ENCODE data around the gene HPD. TPM values are rescaled to one million over a fixed set of nuclear protein-coding genes. Genes with fewer than 3 reads are reported as not detected.

HPD gene
- total RNA-seq, 4 donors from 2014 or later = 0.63 to 1.1 TPM; not detected in 2

DNA sequence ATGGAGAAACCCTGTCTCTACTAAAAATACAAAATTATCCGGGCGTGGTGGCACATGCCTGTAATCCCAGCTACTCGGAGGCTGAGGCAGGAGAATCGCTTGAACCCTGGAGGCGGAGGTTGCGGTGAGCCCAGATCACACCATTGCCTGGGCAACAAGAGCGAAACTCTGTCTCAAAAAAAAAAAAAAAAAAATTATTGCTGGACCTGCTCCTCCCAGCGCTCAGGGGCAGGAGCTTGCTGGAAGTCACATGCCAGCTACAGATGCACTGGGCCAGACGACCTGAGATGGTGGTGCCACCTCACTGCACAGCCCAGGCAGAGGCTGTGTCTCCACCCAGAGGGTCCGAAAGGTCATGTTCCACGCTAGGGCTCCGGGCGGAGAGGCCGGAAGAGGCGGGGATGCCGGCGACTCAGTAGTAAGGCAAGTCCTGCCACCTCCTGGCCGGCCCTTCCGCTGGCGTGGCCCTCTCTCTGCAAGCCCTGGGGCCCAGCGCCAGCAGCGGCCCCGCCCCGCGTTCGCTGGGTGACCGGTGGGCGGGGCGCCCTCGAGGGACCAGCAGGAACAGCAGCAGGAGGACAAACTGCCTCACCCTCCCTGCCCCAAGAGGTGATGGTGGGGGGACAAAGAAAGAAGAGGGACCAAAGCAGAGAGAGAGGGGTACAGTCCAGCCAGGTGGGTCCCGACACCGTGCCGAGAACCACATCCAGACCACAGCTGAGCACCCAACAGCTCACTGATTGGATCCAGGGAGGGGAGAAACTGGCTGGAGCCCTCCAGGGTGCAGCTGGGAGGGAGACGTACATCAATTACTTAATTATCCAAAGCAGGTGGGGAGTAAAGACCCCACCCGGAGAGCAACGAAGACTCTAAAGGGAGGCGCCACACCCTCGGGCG, 61.6 kb downstream of the HPD start:
- H3K36me3 ChIP-seq = peaks cover 0 to 9% (median 0%) of the 10 kb centered on the region in 3 donors
- H3K27ac ChIP-seq = peak overlapping the region; percentile 99 to 100 (median 100)
- no peaks in the 10 kb centered on the region for H3K27me3 ChIP-seq
- H3K9me3 ChIP-seq = no peaks in the 10 kb centered on the region
- peak; percentile 83 to 94 for DNase-seq (ENCODE audit: low spot score in 2 of 2)
- H3K4me3 ChIP-seq = peak overlapping the region in 3 of 4 donors; percentile 5 to 66 (median 23)
- WGBS, 2 donors = 9 to 17% methylated on average over 33 to 34 of the region's 39 CpGs
- TF ChIP-seq, protein P1, sequence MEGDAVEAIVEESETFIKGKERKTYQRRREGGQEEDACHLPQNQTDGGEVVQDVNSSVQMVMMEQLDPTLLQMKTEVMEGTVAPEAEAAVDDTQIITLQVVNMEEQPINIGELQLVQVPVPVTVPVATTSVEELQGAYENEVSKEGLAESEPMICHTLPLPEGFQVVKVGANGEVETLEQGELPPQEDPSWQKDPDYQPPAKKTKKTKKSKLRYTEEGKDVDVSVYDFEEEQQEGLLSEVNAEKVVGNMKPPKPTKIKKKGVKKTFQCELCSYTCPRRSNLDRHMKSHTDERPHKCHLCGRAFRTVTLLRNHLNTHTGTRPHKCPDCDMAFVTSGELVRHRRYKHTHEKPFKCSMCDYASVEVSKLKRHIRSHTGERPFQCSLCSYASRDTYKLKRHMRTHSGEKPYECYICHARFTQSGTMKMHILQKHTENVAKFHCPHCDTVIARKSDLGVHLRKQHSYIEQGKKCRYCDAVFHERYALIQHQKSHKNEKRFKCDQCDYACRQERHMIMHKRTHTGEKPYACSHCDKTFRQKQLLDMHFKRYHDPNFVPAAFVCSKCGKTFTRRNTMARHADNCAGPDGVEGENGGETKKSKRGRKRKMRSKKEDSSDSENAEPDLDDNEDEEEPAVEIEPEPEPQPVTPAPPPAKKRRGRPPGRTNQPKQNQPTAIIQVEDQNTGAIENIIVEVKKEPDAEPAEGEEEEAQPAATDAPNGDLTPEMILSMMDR (IDR thresholded peaks at IDR 0.05) = peak; percentile 22 to 73 (median 62)
- TF ChIP-seq POLR2A (IDR thresholded peaks at IDR 0.05) (peak in 1 of 2 donors; percentile 45), EP300 (IDR thresholded peaks at IDR 0.05) (peak; percentile 56 to 83)
- H3K4me1 ChIP-seq = peaks cover 0 to 77% (median 59%) of the 10 kb centered on the region in 4 donors

DNA sequence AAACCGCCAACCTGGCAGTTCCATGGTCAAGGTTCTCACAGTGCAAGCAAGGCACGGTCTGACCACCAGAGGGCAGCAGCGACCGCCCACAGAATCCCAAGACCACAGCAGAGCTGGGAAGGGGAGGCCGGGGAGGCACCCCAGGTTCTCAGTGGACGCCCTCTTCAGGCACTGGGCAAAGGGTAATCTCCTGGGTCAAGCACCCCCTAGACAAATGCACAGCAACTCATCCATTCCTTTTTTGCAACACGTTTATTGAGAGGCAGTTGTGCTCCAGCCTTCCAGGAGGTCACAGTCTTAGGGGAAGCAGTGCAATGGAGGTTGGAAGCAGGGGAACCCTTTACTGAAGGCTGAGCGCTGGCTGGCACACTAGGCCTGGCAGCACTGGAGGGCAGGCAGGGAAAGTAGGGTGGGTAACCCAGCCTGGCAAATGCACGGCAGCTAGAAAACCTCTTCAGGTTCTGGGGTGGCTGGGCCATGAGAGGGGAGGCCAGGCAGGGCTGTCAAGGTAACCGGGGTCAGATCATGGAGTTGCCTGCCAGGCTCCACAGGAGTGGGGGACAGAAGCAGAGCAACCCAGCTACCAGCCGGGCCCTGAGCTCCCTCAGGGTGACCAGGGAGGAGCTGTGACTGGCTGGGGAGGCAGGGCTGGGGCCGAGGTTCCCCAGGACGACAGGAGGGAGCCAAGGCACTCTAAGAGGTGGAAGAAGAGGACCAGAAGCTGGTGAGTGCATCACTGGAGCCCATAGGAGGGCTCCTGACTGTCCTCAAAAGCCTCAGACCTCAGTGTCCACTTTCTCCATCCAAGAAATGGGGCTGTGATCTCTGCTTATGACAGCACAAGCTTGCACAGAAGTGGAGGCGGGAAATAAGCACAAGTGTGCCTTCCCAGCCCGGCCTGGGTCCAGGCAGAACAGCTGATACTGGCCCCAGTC, 63.4 kb downstream of the HPD start:
- peaks cover 0 to 9% (median 0%) of the 10 kb centered on the region in 3 donors for H3K36me3 ChIP-seq
- no peaks in the 10 kb centered on the region for H3K27me3 ChIP-seq
- no peaks in the 10 kb centered on the region for H3K9me3 ChIP-seq
- 32 to 53% methylated on average over 10 to 15 of the region's 15 CpGs for WGBS, 2 donors
- H3K4me1 ChIP-seq = peaks cover 0 to 77% (median 67%) of the 10 kb centered on the region in 4 donors
- TF ChIP-seq POLR2A (IDR thresholded peaks at IDR 0.05) (peak in 1 of 2 donors; percentile 4), EP300 (IDR thresholded peaks at IDR 0.05) (peak in 1 of 2 donors; percentile 28)
- TF ChIP-seq, protein P1 (IDR thresholded peaks at IDR 0.05) = peak; percentile 92 to 96 (median 96)
- peak overlapping the region in 1 of 4 donors; percentile 55 for H3K4me3 ChIP-seq
- peak; percentile 85 to 96 for DNase-seq (ENCODE audit: low spot score in 2 of 2)
- H3K27ac ChIP-seq = peak overlapping the region; percentile 83 to 100 (median 100)

DNA sequence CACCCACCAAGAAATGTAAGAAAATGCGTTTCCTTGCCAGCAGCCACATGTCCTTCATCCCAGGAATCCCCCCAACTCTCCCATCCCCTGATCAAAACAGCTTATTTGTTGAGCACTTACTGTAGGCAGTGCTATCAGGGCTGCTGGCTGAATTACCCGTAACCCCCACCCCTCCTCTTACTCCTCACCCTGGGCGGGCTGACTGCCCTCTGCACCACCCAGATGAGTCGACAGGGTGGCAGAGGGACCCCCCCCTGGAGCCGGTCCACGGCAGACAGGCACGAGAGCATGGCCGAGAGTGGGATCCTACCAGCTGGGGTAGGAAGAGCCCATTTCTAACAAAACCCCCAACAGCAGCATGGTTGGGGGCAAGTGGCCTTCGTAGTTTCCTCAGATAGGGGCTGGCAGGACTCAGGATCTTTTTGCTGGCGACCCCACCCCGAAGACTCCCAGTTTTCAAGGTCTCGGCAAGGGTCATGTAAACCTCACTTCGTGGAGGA, 64.1 kb downstream of the HPD start:
- no peaks in the 10 kb centered on the region for H3K9me3 ChIP-seq
- peaks cover 0 to 9% (median 0%) of the 10 kb centered on the region in 3 donors for H3K36me3 ChIP-seq
- H3K27ac ChIP-seq = peak overlapping the region; percentile 83 to 100 (median 100)
- H3K27me3 ChIP-seq = no peaks in the 10 kb centered on the region
- H3K4me1 ChIP-seq = peaks cover 0 to 74% (median 68%) of the 10 kb centered on the region in 4 donors
- WGBS, 2 donors = 0 to 1% methylated on average over 11 to 13 of the region's 13 CpGs
- H3K4me3 ChIP-seq = peak overlapping the region; percentile 12 to 55 (median 22)
- no peak for DNase-seq (ENCODE audit: low spot score in 2 of 2)
- TF ChIP-seq EP300 (IDR thresholded peaks at IDR 0.05) = no peak
- TF ChIP-seq, protein P1 (IDR thresholded peaks at IDR 0.05) = no peak
- TF ChIP-seq POLR2A (IDR thresholded peaks at IDR 0.05) = no peak

DNA sequence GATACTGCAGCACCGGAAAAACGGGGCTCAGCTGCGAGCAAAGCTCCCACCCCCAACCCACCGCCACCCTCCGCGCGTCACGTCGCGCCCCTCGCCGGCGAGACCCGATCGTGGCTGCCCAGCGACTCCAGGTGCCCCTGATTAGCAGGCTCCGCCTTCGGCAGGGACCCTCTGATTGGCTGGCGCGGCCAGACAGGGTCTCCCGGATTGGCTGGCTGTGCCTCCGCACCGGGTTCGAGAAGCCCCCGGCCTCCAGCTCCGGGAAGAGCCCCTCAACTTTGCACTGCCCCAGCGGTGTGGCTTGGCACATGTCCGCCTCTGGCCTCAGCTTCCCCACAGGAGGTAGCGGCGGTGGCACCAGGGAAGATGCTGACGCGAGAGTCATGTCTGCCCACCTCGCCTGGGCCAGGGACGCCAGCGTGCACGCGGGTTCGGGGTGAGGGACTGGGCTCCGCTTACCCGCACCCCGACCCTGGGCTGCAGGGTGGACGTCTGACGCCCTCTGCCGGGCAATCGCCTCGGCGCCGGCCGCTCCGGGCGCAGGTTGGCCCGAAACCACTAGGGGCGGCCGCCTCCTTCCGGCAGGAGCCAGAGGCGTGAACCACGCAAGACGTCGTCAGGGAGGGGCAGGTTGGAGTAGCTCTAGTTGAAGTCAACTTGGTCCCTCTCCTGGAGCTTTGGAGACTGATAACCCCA, 64.7 kb downstream of the HPD start:
- peaks cover 0 to 70% (median 62%) of the 10 kb centered on the region in 4 donors for H3K4me1 ChIP-seq
- peak overlapping the region; percentile 29 to 55 (median 46) for H3K4me3 ChIP-seq
- H3K27me3 ChIP-seq = no peaks in the 10 kb centered on the region
- peak; percentile 77 to 78 for DNase-seq (ENCODE audit: low spot score in 2 of 2)
- peak overlapping the region; percentile 83 to 100 (median 100) for H3K27ac ChIP-seq
- TF ChIP-seq, protein P1 (IDR thresholded peaks at IDR 0.05) = peak; percentile 100
- TF ChIP-seq EP300 (IDR thresholded peaks at IDR 0.05) (peak; percentile 11 to 66), POLR2A (IDR thresholded peaks at IDR 0.05) (peak; percentile 16 to 35)
- H3K36me3 ChIP-seq = peaks cover 0 to 9% (median 0%) of the 10 kb centered on the region in 3 donors
- 1% methylated on average over 17 to 29 of the region's 59 CpGs for WGBS, 2 donors
- no peaks in the 10 kb centered on the region for H3K9me3 ChIP-seq
